Measurements from ENCODE around the gene TBCD. TPM values are rescaled to one million over a fixed set of nuclear protein-coding genes. Genes with fewer than 3 reads are reported as not detected.

The TBCD gene
- total RNA-seq, 2 donors from 2014 or later, result 67.4 to 147 TPM

DNA sequence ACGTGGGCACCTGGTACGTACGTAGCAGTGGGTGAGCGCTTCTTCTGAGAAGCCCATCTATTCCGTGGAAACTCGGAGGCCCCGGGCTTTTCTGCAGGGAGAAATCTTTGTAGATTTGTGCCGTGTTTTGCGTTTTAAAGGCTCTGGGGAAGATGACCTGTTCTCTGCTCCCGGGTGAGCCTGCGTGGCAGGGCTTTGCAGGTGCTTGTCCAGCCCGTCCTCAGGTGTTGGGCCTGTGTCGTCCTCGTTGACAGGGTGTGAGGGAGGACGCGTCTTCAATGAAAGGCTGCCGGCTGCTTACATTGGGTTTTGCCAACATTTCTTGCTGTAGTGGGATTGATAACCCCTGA is 175.4 kb downstream of the TBCD start:
- ATAC-seq (no peak), DNase-seq (ENCODE audit: low spot score in 2 of 2) (no peak)
- peaks cover 0 to 4% of the 10 kb centered on the region in 2 donors for H3K36me3 Mint-ChIP-seq

GRCh38 chr17:82927661-82928601 is 176.1 kb downstream of the TBCD start:
- Mint-ChIP-seq H3K36me3 (peaks cover 0 to 4% of the 10 kb centered on the region in 2 donors), H3K9me3 (no peaks in the 10 kb centered on the region), H3K27ac (no peak overlapping the region)
- ATAC-seq (peak in 1 of 2 donors; percentile 8), DNase-seq (ENCODE audit: low spot score in 2 of 2) (no peak)

More for the DNA sequence above, 175.4 kb downstream of the TBCD start:
- Mint-ChIP-seq H3K9me3 (no peaks in the 10 kb centered on the region), H3K27ac (no peak overlapping the region)

- DNase-seq (ENCODE audit: low spot score in 2 of 2), result no peak
- Mint-ChIP-seq H3K36me3 (peaks cover 0 to 4% of the 10 kb centered on the region in 2 donors), H3K9me3 (no peaks in the 10 kb centered on the region), H3K27ac (no peak overlapping the region)
- ATAC-seq, result no peak
These were observed 177.3 kb downstream of the TBCD start for GRCh38 chr17:82929011-82929622.

GRCh38 chr17:82929676-82930042 is 177.8 kb downstream of the TBCD start:
- DNase-seq (ENCODE audit: low spot score in 2 of 2) (no peak), ATAC-seq (no peak)
- Mint-ChIP-seq H3K36me3 (peaks cover 0 to 4% of the 10 kb centered on the region in 2 donors), H3K27ac (no peak overlapping the region), H3K9me3 (no peaks in the 10 kb centered on the region)

DNA sequence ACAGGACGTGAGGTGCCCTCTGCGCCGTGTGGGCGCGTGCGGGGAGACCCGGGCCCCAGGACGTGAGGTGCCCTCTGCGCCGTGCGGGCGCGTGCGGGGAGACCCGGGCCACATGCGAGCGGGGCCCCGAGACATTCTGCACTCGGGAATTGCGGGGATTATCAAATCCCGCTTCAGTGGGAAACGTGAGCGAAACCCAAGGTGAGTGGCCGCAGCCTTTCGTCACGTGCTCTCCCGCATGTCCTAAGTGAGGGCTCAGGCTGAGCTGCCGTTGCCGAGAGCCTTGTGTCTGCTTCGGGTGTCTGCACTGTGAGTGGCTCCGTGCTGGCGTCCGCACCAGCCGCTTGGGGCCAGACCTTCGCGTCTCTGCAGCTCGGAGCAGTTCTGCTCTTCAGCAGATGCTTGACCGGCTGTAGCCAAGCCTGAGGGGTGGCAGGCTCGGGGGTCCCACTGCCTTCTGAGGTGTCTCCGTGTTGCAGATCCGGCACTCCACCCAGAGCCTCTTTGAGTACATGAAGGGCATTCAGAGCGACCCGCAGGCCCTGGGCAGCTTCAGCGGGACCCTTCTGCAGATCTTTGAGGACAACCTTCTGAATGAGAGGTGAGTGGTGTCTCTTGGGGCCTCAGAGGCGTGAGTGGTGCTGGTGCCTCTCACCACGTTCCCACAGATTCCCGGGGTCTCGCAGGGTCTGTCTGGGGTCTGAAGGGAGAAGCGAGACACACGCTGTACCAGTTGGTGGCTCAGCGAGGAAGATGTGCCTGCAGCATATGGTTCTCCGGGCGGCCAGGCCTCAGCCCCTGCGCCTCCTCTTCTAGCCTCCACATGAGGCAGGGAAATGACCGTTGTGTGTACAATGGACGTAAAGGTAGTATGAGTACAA is 178.4 kb downstream of the TBCD start:
- peaks cover 0 to 4% of the 10 kb centered on the region in 2 donors for H3K36me3 Mint-ChIP-seq
- ATAC-seq, result no peak

DNA sequence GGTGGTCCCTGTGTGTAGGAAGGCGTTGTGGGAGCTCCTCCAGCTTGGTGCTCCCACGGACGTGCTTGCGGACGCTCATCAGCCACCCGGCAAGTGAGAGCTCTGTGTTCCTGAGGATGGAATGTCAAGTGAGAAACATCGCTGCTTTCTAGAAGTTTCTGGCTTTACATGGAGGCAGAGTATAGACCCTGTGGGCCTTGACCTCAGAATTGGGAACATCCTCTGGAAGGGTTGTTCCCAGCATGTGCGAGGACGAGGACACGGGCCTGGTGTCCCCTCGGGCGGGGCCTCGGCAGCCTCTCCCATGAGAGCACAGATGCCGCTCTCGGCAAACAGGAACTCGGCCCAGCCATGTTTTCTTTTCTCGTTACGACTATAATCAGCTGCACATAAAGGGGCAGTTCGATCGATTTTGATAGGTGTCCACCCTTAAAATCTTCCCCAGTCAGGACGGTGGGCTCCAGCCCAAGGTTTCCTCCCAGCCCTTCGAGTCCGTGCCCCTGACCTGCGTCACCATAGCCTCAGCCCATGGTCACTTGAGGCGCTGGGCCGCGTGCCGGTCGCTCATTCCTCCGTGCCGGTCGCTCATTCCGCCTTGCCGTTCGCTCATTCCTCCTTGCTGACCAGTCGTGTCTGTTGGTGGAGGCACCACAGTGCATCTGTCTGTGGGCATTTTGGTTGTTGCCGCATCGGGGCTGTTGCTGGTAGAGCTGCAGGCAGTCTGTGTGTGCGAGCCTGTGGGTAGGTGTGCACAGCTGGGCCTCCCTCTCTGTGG is 179.2 kb downstream of the TBCD start:
- H3K9me3 Mint-ChIP-seq, result no peaks in the 10 kb centered on the region
- no peak overlapping the region for H3K27ac Mint-ChIP-seq
- peaks cover 0 to 4% of the 10 kb centered on the region in 2 donors for H3K36me3 Mint-ChIP-seq
- peak in 1 of 2 donors; percentile 25 for DNase-seq (ENCODE audit: low spot score in 2 of 2)
- ATAC-seq, result no peak

More for the DNA sequence above, 178.4 kb downstream of the TBCD start:
- Mint-ChIP-seq H3K9me3 (no peaks in the 10 kb centered on the region), H3K27ac (no peak overlapping the region)
- peak in 1 of 2 donors; percentile 53 for DNase-seq (ENCODE audit: low spot score in 2 of 2)

GRCh38 chr17:82931699-82932517 is 180.0 kb downstream of the TBCD start:
- peaks cover 0 to 4% of the 10 kb centered on the region in 2 donors for H3K36me3 Mint-ChIP-seq
- H3K9me3 Mint-ChIP-seq, result no peaks in the 10 kb centered on the region
- peak overlapping the region; percentile 6 to 41 for H3K27ac Mint-ChIP-seq
- ATAC-seq, result no peak
- peak in 1 of 2 donors; percentile 38 for DNase-seq (ENCODE audit: low spot score in 2 of 2)

DNA sequence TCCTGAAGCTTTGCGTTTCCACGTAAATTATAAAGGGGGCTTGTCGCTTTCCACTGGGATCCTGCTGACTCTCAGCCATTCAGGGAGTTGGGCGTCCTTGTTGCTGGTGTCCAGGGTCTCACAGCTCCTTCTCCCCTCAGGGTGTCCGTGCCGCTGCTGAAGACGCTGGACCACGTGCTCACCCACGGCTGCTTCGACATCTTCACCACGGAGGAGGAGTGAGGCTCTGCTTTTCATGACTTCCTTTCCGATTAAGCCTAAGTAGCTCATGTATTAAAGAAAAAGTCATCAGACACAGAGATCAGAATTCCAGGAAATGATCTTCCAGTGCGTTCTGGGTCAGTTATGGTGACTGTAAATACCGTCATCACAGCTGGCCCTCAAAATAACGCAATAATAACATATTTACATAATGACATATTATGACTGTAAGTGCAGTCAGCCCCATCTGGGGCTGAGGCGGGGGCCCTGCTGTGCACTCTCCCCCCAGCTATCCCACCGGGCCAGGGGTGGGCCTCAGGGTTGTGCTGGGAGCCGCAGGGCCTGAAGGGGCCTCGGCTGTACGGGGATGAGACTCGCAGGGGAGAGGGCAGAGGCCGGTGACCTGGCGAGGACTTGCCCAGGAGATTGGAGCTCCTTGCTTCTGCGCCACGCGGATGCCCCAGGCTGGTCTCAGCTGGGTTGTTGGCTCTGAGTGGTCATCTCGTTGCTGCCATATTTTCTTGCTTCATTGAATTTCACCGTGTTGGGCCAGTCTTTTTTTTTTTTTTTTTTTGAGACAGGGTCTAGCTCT is 180.8 kb downstream of the TBCD start:
- Mint-ChIP-seq H3K9me3 (no peaks in the 10 kb centered on the region), H3K36me3 (peaks cover 0 to 4% of the 10 kb centered on the region in 2 donors), H3K27ac (peak overlapping the region; percentile 6 to 17)
- DNase-seq (ENCODE audit: low spot score in 2 of 2), result peak in 1 of 2 donors; percentile 33
- no peak for ATAC-seq

DNA sequence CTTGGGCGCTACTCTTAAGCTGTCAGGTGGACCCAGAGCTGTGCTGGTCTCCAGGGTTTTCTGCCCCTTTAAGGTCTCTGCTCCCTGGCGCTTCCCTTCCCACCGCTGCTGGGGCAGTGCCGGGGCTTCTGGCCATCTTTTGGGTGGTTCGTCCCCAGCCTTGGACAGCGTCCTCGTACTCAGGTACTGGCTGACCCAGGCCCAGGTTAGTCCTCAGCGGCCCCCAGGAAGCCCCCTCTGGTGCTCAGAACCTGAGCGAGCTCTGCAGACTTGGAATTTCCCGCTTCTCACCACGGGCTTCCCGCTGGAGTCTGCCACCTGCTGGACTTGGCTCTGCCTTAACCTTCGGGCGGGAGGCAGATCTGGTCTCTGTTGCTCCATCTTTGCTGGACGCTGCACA is 182.0 kb downstream of the TBCD start:
- Mint-ChIP-seq H3K27ac (no peak overlapping the region), H3K9me3 (no peaks in the 10 kb centered on the region), H3K36me3 (peaks cover 4 to 5% of the 10 kb centered on the region in 2 donors)
- no peak for ATAC-seq
- peak in 1 of 2 donors; percentile 18 for DNase-seq (ENCODE audit: low spot score in 2 of 2)

GRCh38 chr17:82935966-82936767 is 184.3 kb downstream of the TBCD start:
- ATAC-seq, result no peak
- Mint-ChIP-seq H3K27ac (peak overlapping the region in 1 of 2 donors; percentile 86), H3K9me3 (no peaks in the 10 kb centered on the region), H3K36me3 (peaks cover 0 to 5% of the 10 kb centered on the region in 2 donors)
- DNase-seq (ENCODE audit: low spot score in 2 of 2), result peak in 1 of 2 donors; percentile 4

DNA sequence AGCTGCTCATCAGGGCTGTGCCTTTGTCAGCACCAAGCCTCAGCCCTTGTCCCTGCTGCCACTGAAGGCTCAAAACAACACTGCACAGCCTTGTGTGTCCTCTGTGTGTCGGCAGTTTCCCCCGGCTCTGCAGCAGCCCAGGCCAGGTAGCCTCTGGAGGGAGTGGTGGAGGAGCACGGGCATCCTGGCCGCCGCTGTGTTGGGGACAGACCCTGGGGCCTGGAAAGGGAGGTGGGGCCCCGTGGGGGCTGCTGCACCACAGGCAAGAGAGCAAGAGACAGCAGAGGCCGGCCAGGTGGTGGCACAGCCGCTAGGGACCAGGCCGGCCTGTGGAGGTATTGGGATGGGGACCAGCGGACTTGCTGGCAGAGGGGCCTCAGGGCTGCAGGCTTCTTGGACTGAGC is 184.9 kb downstream of the TBCD start:
- Mint-ChIP-seq H3K9me3 (no peaks in the 10 kb centered on the region), H3K36me3 (peaks cover 0 to 5% of the 10 kb centered on the region in 2 donors), H3K27ac (no peak overlapping the region)
- DNase-seq (ENCODE audit: low spot score in 2 of 2) (peak in 1 of 2 donors; percentile 46), ATAC-seq (no peak)

DNA sequence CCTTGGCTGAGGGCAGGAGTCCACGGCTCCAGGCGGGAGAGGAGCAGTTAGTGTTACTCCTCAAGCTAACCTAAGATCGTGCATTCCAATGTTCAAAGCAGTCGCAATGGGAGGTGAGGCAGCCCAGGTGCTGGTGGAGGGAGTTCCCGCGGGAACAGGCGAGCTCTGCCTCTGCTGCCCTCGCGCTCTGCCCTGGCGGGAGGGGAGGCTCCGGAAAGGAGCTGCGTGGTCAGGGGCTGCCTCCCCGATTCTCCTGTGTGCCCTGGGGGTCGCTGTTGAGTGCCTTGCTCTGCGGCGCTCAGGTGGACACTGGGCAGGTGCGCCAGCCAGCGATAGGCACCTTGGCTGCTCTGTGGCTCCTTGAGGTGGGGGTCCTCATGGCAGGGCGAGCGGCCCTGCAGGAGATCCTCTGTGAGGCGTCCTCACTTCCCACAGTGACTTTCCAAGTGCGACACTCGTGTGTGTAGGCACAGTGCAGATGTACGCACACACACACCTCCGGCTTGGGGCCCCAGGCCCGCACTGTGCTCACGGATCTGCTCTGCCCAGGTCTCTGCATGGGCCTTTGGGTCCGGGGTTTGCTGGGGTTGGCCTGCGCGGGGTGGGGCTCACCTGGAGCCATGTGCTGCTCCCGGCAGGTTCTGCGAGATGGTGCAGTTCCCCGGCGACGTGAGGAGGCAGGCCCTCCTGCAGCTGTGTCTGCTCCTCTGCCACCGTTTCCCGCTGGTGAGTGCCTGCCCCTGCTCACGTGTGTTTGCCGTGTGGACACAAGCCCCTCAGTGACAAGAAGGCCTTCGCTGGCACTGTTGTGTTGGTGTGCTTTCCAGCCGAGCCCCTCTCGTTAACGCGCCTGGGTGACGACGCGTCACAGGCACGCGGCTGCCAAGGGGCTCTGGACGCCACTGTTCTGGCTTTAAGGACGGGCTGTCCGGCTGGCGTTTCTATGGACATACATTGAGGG is 185.8 kb downstream of the TBCD start:
- Mint-ChIP-seq H3K9me3 (no peaks in the 10 kb centered on the region), H3K36me3 (peaks cover 5 to 11% of the 10 kb centered on the region in 2 donors), H3K27ac (peak overlapping the region; percentile 54 to 65)
- ATAC-seq (no peak), DNase-seq (ENCODE audit: low spot score in 2 of 2) (peak in 1 of 2 donors; percentile 39)

- peaks cover 13 to 19% of the 10 kb centered on the region in 2 donors for H3K36me3 Mint-ChIP-seq
- peak in 1 of 2 donors; percentile 23 for DNase-seq (ENCODE audit: low spot score in 2 of 2)
- H3K9me3 Mint-ChIP-seq, result no peaks in the 10 kb centered on the region
- H3K27ac Mint-ChIP-seq, result peak overlapping the region; percentile 54 to 65
- ATAC-seq, result no peak
These were observed 186.6 kb downstream of the TBCD start for GRCh38 chr17:82938486-82938872.

Data from activated naive CD4-positive, alpha-beta T cell treated with anti-CD3 and anti-CD28 coated beads, Interleukin-2, amount 50 U/mL, for 72 hours (primary cell).